CD4-positive, alpha-beta T cell treated with Interleukin-12 subunit alpha and Interleukin-12 subunit beta, for 1 hour (primary cell): ENCODE measurements around the gene ALPK3.
"Not testable (repeated sequence)": the region's sequence is repeated elsewhere in the genome, so short reads cannot be mapped to it uniquely, and the experiment has no call there.

ENCODE experiments used
- DNase-seq: peaks from one replicate; pipeline ENCODE4 v3.0.0-alpha.2; 2020

Gene ALPK3

GRCh38 chr15:84855136-84855535 is 38.0 kb downstream of the ALPK3 start:
- no peak for DNase-seq

- no peak for DNase-seq
These were observed 38.6 kb downstream of the ALPK3 start for GRCh38 chr15:84855765-84856164.

- no peak for DNase-seq
These were observed 39.7 kb downstream of the ALPK3 start for GRCh38 chr15:84856731-84857417.

- no peak for DNase-seq
These were observed 40.4 kb downstream of the ALPK3 start for GRCh38 chr15:84857418-84858004.

GRCh38 chr15:84858231-84858630 is 41.1 kb downstream of the ALPK3 start:
- DNase-seq, result no peak

GRCh38 chr15:84859144-84859543 is 42.0 kb downstream of the ALPK3 start:
- no peak for DNase-seq

GRCh38 chr15:84859651-84860050 is 42.5 kb downstream of the ALPK3 start:
- DNase-seq, result no peak

- DNase-seq, result no peak
These were observed 44.6 kb downstream of the ALPK3 start for GRCh38 chr15:84861781-84862180.

- DNase-seq, result no peak
These were observed 45.2 kb downstream of the ALPK3 start for GRCh38 chr15:84862214-84862975.

- no peak for DNase-seq
These were observed 46.6 kb downstream of the ALPK3 start for GRCh38 chr15:84863565-84864443.

- no peak for DNase-seq
These were observed 47.3 kb downstream of the ALPK3 start for GRCh38 chr15:84864444-84864795.

- no peak for DNase-seq
These were observed 48.0 kb downstream of the ALPK3 start for GRCh38 chr15:84865074-84865569.

- no peak for DNase-seq
These were observed 51.1 kb downstream of the ALPK3 start for GRCh38 chr15:84868037-84868880.

GRCh38 chr15:84869510-84869909 is 52.4 kb downstream of the ALPK3 start:
- no peak for DNase-seq

GRCh38 chr15:84871428-84871985 is 54.4 kb downstream of the ALPK3 start:
- no peak for DNase-seq

- no peak for DNase-seq
These were observed 55.1 kb downstream of the ALPK3 start for GRCh38 chr15:84872009-84872910.

GRCh38 chr15:84873997-84874396 is 56.8 kb downstream of the ALPK3 start:
- DNase-seq, result no peak

- no peak for DNase-seq
These were observed 58.0 kb downstream of the ALPK3 start for GRCh38 chr15:84874981-84875699.

GRCh38 chr15:84876269-84876668 is 59.1 kb downstream of the ALPK3 start:
- DNase-seq, result no peak

GRCh38 chr15:84877701-84878100 is 60.5 kb downstream of the ALPK3 start:
- DNase-seq, result not testable (repeated sequence)
